GM19452 (cell line): Measurements from ENCODE around the gene GFER.

Experiments
- ATAC-seq: cut with Tn5 transposase; IDR thresholded peaks from one replicate; pipeline ENCODE4 v1.9.1; 2021; ENCODE audit not compliant: unreplicated experiment

GFER gene

GRCh38 chr16:1974157-1975070, 9.6 kb upstream of the GFER start:
- no peak for ATAC-seq

- ATAC-seq = no peak
Measured at GRCh38 chr16:1975432-1976215, 8.4 kb upstream of the GFER start.

- no peak for ATAC-seq
Measured at GRCh38 chr16:1976216-1976520, 7.8 kb upstream of the GFER start.

- ATAC-seq = no peak
Measured at GRCh38 chr16:1976951-1977874, 6.8 kb upstream of the GFER start.

- ATAC-seq = no peak
Measured at GRCh38 chr16:1977875-1978268, 6.1 kb upstream of the GFER start.

GRCh38 chr16:1978476-1979120, 5.4 kb upstream of the GFER start:
- ATAC-seq = no peak

- ATAC-seq = no peak
Measured at GRCh38 chr16:1979271-1980029, 4.5 kb upstream of the GFER start.

- ATAC-seq = no peak
Measured at GRCh38 chr16:1980030-1980769, 3.8 kb upstream of the GFER start.

GRCh38 chr16:1980770-1981087, 3.3 kb upstream of the GFER start:
- ATAC-seq = no peak

GRCh38 chr16:1981398-1981836, 2.6 kb upstream of the GFER start, which contains the start of gene NOXO1:
NOXO1 (minus strand) TSS chr16:1981469; CDS start chr16:1981179, 290 bp downstream.
- ATAC-seq = no peak

GRCh38 chr16:1982013-1982433, 2.0 kb upstream of the GFER start:
- no peak for ATAC-seq

GRCh38 chr16:1982991-1983543, 926 bp upstream of the GFER start:
- no peak for ATAC-seq

- ATAC-seq = no peak
Measured at GRCh38 chr16:1984347-1985225, 593 bp downstream of the GFER start.

GRCh38 chr16:1985466-1986150, 1.6 kb downstream of the GFER start:
- ATAC-seq = no peak

GRCh38 chr16:1987198-1987597, 3.2 kb downstream of the GFER start:
- no peak for ATAC-seq

- no peak for ATAC-seq
Measured at GRCh38 chr16:1989209-1990100, 5.5 kb downstream of the GFER start, which contains the start of gene SYNGR3. SYNGR3 (plus strand) TSS chr16:1989970; CDS start chr16:1990103, 133 bp downstream.

- ATAC-seq = no peak
Measured at GRCh38 chr16:1990101-1990350, 6.0 kb downstream of the GFER start.
